GM12878 (cell line): ENCODE data around the gene VPS54. TPM values are rescaled to one million over a fixed set of nuclear protein-coding genes. Genes with fewer than 3 reads are reported as not detected.
A peak's percentile ranks its signal among the peaks of the same experiment; 100 is the strongest.

Experiments used
- ATF2 ChIP-seq: IDR thresholded peaks from 2 replicates; pipeline ENCODE4 v1.6.1; 2012; ENCODE audit warnings: low read length, inconsistent platforms
- ATF7 ChIP-seq: fragments of 450-650 bp; IDR thresholded peaks from 2 replicates; pipeline ENCODE4 v1.6.1; 2016; ENCODE audit warnings: low read depth, mild to moderate bottlenecking
- BACH1 ChIP-seq: fragments of 450-650 bp; IDR thresholded peaks from 2 replicates; pipeline ENCODE4 v1.6.1; 2017; ENCODE audit warnings: mild to moderate bottlenecking, borderline replicate concordance
- BCL3 ChIP-seq: IDR thresholded peaks from 2 replicates; pipeline ENCODE4 v1.6.1; 2011; ENCODE audit warnings: borderline replicate concordance, low read depth, mild to moderate bottlenecking, moderate library complexity, low read length; ENCODE audit not compliant: insufficient read depth, poor library complexity, severe bottlenecking
- CEBPB ChIP-seq, 2 experiments: fragments of 150-350 bp in 1 of 2; IDR thresholded peaks; 2 replicates each; pipeline ENCODE4 v1.6.1; 2012 to 2014; ENCODE audit warnings: low read depth in 2 of 2, low read length in 2 of 2, borderline replicate concordance in 1 of 2, inconsistent platforms in 1 of 2
- CHD1 ChIP-seq: IDR thresholded peaks from 2 replicates; pipeline ENCODE4 v1.6.1; 2012; ENCODE audit warnings: low read depth, low read length, improper control_type of control experiment
- CREM ChIP-seq: IDR thresholded peaks from 2 replicates; pipeline ENCODE4 v1.6.1; 2014; ENCODE audit warnings: antibody characterized with exemption, low read depth
- EGR1 ChIP-seq, 2 experiments: IDR thresholded peaks; 1 replicate in 1 of 2; 2 replicates in 1 of 2; pipeline ENCODE4 v1.6.1; 2011 to 2012; ENCODE audit warnings: low read depth in 2 of 2, low read length in 2 of 2, borderline replicate concordance in 1 of 2, mild to moderate bottlenecking in 1 of 2, moderate library complexity in 1 of 2
- EP300 ChIP-seq, 2 experiments: fragments of 150-350 bp in 1 of 2; IDR thresholded peaks; 2 replicates each; pipeline ENCODE4 v1.6.1; 2011 to 2012; ENCODE audit warnings: low read depth in 2 of 2, low read length in 2 of 2, borderline replicate concordance in 1 of 2, improper control_type of control experiment in 1 of 2, inconsistent platforms in 1 of 2; ENCODE audit not compliant: control insufficient read depth in 1 of 2
- ESRRA ChIP-seq: IDR thresholded peaks from 2 replicates; pipeline ENCODE4 v1.6.1; 2012; ENCODE audit warnings: mild to moderate bottlenecking, low read length, improper control_type of control experiment
- FOS ChIP-seq: IDR thresholded peaks from 3 replicates; pipeline ENCODE4 v1.6.1; 2011; ENCODE audit warnings: borderline replicate concordance; ENCODE audit not compliant: insufficient read length; ENCODE audit errors: extremely low read depth
- FOXM1 ChIP-seq: IDR thresholded peaks from 2 replicates; pipeline ENCODE4 v1.6.1; 2012; ENCODE audit warnings: low read depth, mild to moderate bottlenecking, inconsistent platforms, low read length, moderate library complexity
- HDAC2 ChIP-seq: fragments of 200-600 bp; sonication (generic); IDR thresholded peaks from 2 replicates; pipeline ENCODE4 v1.6.1; 2017
- HDAC6 ChIP-seq: fragments of 200-600 bp; sonication (generic); IDR thresholded peaks from one replicate; pipeline ENCODE4 v1.8.0; 2017; ENCODE audit warnings: antibody characterized with exemption; ENCODE audit not compliant: unreplicated experiment
- HDGF ChIP-seq: fragments of 450-650 bp; IDR thresholded peaks from 2 replicates; pipeline ENCODE4 v1.6.1; 2016; ENCODE audit warnings: antibody characterized with exemption
- JUND ChIP-seq: IDR thresholded peaks from 2 replicates; pipeline ENCODE4 v1.6.1; 2012; ENCODE audit warnings: low read depth, mild to moderate bottlenecking, low read length, improper control_type of control experiment, moderate library complexity
- MEF2A ChIP-seq: IDR thresholded peaks from 2 replicates; pipeline ENCODE4 v1.6.1; 2011; ENCODE audit warnings: low read depth, mild to moderate bottlenecking, low read length, moderate library complexity; ENCODE audit not compliant: insufficient read depth
- MTA3 ChIP-seq: IDR thresholded peaks from 2 replicates; pipeline ENCODE4 v1.6.1; 2012; ENCODE audit warnings: low read length, inconsistent platforms, borderline replicate concordance
- NFXL1 ChIP-seq: fragments of 450-650 bp; IDR thresholded peaks from 2 replicates; pipeline ENCODE4 v1.6.1; 2017; ENCODE audit warnings: antibody characterized with exemption, mild to moderate bottlenecking, borderline replicate concordance
- POLR2A ChIP-seq: IDR thresholded peaks from 2 replicates; pipeline ENCODE4 v1.6.1; 2011; ENCODE audit warnings: low read depth, mild to moderate bottlenecking, low read length
- RB1 ChIP-seq: fragments of 450-650 bp; formaldehyde crosslinking; IDR thresholded peaks from 2 replicates; pipeline ENCODE4 v1.6.1; 2017; ENCODE audit warnings: mild to moderate bottlenecking, borderline replicate concordance
- RELB ChIP-seq: fragments of 450-650 bp; IDR thresholded peaks from 2 replicates; pipeline ENCODE4 v1.6.1; 2017; ENCODE audit warnings: low read depth, mild to moderate bottlenecking, moderate library complexity
- RFX5 ChIP-seq: IDR thresholded peaks from 2 replicates; pipeline ENCODE4 v1.6.1; 2011; ENCODE audit warnings: low read depth, low read length, improper control_type of control experiment
- SREBF1 ChIP-seq: IDR thresholded peaks from 2 replicates; pipeline ENCODE4 v1.6.1; 2012; ENCODE audit warnings: mild to moderate bottlenecking, low read length
- SRF ChIP-seq, 2 experiments: IDR thresholded peaks; 2 replicates each; pipeline ENCODE4 v1.6.1; 2011; ENCODE audit warnings: low read depth in 2 of 2, low read length in 2 of 2, mild to moderate bottlenecking in 1 of 2, moderate library complexity in 1 of 2
- SUZ12 ChIP-seq: fragments of 200-600 bp; sonication (generic); IDR thresholded peaks from one replicate; pipeline ENCODE4 v1.6.1; 2018; ENCODE audit warnings: antibody characterized with exemption, mild to moderate bottlenecking; ENCODE audit not compliant: unreplicated experiment
- YBX1 ChIP-seq: fragments of 450-650 bp; IDR thresholded peaks from 2 replicates; pipeline ENCODE4 v1.6.1; 2016; ENCODE audit warnings: antibody characterized with exemption
- YY1 ChIP-seq: IDR thresholded peaks from 2 replicates; pipeline ENCODE4 v1.6.1; 2011; ENCODE audit warnings: low read depth, mild to moderate bottlenecking, low read length
- ZNF274 ChIP-seq: IDR thresholded peaks from one replicate; pipeline ENCODE4 v1.8.0; 2011; ENCODE audit not compliant: insufficient read length, insufficient read depth
- polyA plus RNA-seq, 11 experiments: library from polyadenylated mRNA; depleted of rRNA in 4 of 11; unstranded in 6 of 11; stranded (reverse) in 5 of 11; fragments of >200 nt; fragmentation: Nextera tagmentation in 4 of 11; fragmentation: Illumina TruSeq in 1 of 11; extraction: Ambion mirVana in 4 of 11; extraction: Trizol in 1 of 11; gene quantifications; 1 replicate in 1 of 11; 2 replicates in 10 of 11; pipeline versions ENCODE4 v1.2.1 to v1.2.3, GENCODE V29; 2011 to 2016; ENCODE audit warnings: inconsistent platforms in 2 of 11, missing spikeins in 2 of 11, low read depth in 1 of 11
- total RNA-seq, 4 experiments: library from RNA; depleted of rRNA in 3 of 4; stranded (reverse); fragments of >200 nt in 3 of 4; fragmentation: Illumina TruSeq in 1 of 4; extraction: Trizol in 1 of 4; gene quantifications; 2 replicates each; pipeline versions ENCODE4 v1.2.1 to v1.2.3, GENCODE V29; 2013 to 2021

VPS54 gene
- total and polyA plus RNA-seq, 10 of the 15 experiments (the other 5 are each of a cell fraction or from before 2014, with no cell fraction given), result 1.6 to 16.2 (median 9.3) TPM

- TF ChIP-seq BCL3 (no peak), CREM (peak; percentile 48; the same call in 1 of the 2 replicates), HDGF (no peak), ESRRA (no peak), HDAC6 (no peak), NFXL1 (no peak), MTA3 (no peak), RFX5 (no peak), SUZ12 (no peak), SRF (IDR thresholded peaks at IDR 0.05; ENCODE audit: low read depth in 2 of 2, low read length in 2 of 2) (no peak), RELB (no peak), BACH1 (no peak), CEBPB (IDR thresholded peaks at IDR 0.05; ENCODE audit: borderline replicate concordance in 1 of 2, low read depth in 2 of 2, low read length in 2 of 2) (0 out of 4 replicates have a peak, but pooled peaks of 1 of the 2 experiments have one; percentile 29), YY1 (no peak), ZNF274 (no peak), ATF2 (peak; percentile 42; the same call in 1 of the 2 replicates), MEF2A (0 out of 2 replicates have a peak, but pooled peaks have one; percentile 23), ATF7 (peak; percentile 63; the same call in 1 of the 2 replicates), HDAC2 (no peak), EGR1 (IDR thresholded peaks at IDR 0.05; ENCODE audit: borderline replicate concordance in 1 of 2, low read depth in 2 of 2, low read length in 2 of 2) (no peak), EP300 (IDR thresholded peaks at IDR 0.05; ENCODE audit: borderline replicate concordance in 1 of 2, control insufficient read depth in 1 of 2, low read depth in 2 of 2, low read length in 2 of 2) (no peak), SREBF1 (no peak), FOXM1 (peak; percentile 37; the same call in 1 of the 2 replicates), JUND (0 out of 2 replicates have a peak, but pooled peaks have one; percentile 14), POLR2A (no peak), RB1 (no peak), CHD1 (no peak), YBX1 (no peak), FOS (no peak)
Observed at GRCh38 chr2:64036034-64036705, 16.9 kb upstream of the VPS54 start (continued).
